Measurements from ENCODE around the gene SH3BGR.
"Not testable (repeated sequence)": the region's sequence is repeated elsewhere in the genome, so short reads cannot be mapped to it uniquely, and the experiment has no call there.

SH3BGR gene

DNA sequence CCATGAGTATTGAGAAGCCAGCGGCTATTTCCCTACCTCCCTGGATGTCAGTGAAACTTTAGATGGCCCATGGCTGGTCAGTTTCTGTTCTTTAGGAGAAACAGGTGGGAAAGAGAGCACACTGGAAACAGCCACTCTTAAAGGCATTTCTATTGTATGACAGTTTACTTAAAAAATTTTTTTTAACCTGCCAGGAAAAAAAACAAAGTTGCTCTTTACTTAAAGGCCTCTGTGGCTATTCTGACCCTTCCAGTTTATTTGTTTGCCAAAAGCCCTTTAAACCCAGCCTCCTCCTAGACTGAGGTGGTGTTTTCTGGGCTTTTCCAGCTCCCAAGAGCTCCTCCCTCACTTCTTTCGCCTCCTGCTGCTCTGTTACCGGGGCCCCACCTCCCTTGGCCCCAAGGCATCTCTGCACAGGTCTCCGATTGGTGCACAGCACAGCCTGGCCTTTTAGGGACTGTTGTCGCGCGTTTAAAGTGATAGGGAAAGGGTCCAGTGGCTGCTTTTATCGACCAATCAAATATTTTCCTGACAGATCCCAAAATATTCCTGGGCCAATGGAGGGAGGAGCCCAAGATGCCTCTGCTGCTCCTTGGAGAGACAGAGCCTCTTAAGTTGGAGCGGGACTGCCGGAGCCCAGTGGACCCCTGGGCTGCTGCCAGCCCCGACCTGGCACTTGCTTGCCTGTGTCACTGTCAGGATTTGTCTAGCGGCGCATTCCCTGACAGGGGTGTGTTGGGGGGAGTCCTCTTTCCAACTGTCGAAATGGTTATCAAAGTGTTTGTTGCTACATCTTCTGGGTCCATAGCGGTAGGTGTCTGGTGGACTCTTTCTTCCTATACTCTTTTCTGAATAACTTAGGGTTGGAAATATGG, at the start of gene SH3BGR:
SH3BGR (plus strand) TSS at position 639 of the 875 bp plus-strand sequence; CDS start at position 766, 127 bp downstream.
- in situ Hi-C loops (cut with MboI; ENCODE audit: low sequenced_read_pairs): no loop called here

- in situ Hi-C loops (cut with MboI; ENCODE audit: low sequenced_read_pairs): no loop called here
Observed at GRCh38 chr21:39406065-39406464, 45.7 kb upstream of the SH3BGR start.

GRCh38 chr21:39419204-39419603, 32.6 kb upstream of the SH3BGR start:
- in situ Hi-C loops (cut with MboI; ENCODE audit: low sequenced_read_pairs): not testable (repeated sequence)

- in situ Hi-C loops (cut with MboI; ENCODE audit: low sequenced_read_pairs): no loop called here
Observed at GRCh38 chr21:39422527-39423241, 29.1 kb upstream of the SH3BGR start.

- in situ Hi-C loops (cut with MboI; ENCODE audit: low sequenced_read_pairs): no loop called here
Observed at GRCh38 chr21:39429445-39429844, 22.3 kb upstream of the SH3BGR start.

DNA sequence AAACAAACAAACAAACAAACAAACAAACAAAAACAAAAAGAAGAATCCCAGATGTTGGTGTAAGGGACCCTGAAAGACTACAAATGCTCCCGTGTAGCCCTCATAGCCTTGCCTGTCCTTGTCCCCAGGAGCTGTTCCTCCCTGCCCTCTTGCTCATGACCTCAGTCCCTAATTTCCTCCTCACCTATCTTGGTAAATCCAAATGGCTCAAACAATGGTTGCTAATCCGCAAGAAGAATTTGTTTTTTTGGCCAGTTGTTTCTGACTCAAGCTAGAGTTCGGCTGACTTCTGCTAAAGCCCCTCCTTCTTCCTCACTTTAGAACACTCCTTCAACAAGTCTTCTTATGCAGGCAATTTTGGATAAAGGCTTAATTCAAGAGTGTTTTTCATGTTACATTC, 21.8 kb upstream of the SH3BGR start:
- in situ Hi-C loops (cut with MboI; ENCODE audit: low sequenced_read_pairs): no loop called here

GRCh38 chr21:39430457-39430856, 21.3 kb upstream of the SH3BGR start:
- in situ Hi-C loops (cut with MboI; ENCODE audit: low sequenced_read_pairs): no loop called here

DNA sequence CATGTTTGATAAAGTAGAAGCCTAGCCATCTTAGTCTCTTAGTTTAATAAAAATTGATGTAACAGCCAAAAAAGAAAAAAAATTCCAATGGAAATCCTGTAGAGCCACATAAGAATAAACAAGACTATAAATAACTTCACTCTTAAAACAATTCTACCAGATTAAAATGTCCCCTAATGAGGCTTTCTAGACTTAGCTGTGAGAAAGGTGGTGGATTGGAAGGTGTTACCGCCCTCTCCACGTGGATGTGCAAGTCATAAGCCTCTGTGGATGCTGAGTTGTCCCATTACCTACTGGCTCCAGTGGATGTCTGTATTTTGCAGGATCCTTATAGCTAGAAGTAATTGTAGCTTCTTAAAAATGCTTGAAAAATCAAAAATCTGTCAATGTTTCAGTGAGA, 20.8 kb upstream of the SH3BGR start:
- in situ Hi-C loops (cut with MboI; ENCODE audit: low sequenced_read_pairs): no loop called here

- in situ Hi-C loops (cut with MboI; ENCODE audit: low sequenced_read_pairs): no loop called here
Observed at GRCh38 chr21:39434950-39435349, 16.8 kb upstream of the SH3BGR start.

DNA sequence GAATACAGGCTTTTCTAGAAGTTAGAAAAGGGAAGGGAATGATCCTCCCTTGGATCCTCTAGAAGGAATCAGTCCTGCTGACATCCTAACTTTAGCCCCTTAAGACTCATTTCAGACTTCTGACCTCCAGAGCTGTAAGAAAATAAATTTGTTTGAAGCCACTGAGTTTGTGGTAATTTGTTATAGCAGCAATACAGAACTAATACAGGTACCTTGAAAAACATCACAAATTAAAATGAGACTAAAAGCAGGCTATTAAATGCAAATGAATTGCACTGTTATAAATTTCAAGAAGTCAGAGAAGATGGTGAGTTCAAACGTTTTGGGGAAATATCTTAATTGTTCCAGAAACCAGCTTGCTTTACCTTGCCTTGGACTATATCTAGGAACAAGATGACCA, 12.5 kb upstream of the SH3BGR start:
- in situ Hi-C loops (cut with MboI; ENCODE audit: low sequenced_read_pairs): no loop called here

DNA sequence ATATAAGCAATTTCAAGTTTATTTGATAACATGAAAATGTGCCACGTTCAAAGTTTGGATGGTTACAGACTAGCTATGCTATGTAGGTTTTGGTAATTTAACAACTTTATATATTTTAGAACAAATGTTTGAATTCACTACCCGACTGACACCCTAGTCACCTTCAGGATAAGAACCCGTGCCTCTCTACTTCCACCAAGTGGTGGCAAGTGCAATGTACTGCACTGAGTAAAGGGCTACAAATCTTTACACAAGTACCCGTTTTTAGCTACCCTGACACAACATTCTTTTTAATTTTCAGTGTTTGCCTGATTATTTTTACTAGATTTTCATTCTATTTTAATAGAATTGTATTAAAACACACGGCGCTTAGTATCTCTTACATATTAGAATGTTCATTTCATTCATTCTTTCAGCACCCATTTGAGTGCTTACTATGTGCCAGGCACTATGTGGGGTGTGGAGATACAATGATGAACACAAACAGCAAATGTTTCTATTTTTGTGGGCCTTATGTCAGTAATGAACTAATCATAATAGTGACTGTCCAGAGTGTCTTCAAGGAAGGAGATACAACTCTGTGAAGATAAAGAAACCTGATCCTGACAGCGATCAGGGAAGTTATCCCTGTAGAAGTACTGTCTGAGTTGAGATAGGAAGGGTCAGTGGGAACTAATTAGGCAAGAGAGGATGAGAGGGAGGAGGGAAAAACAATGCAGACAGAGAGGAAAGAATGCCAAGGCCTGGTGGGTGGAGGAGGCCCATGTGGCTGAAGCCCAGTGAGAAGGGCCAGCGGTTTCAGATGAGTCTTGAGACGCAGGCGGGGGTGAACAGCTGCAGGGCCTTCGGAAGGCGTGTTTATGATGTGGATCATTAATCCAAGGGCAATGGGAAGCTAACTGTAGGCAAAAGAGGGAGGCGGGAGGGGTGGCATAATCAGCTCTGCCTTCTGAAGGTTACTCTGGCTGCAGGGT, 10.0 kb upstream of the SH3BGR start:
- in situ Hi-C loops (cut with MboI; ENCODE audit: low sequenced_read_pairs): no loop called here

DNA sequence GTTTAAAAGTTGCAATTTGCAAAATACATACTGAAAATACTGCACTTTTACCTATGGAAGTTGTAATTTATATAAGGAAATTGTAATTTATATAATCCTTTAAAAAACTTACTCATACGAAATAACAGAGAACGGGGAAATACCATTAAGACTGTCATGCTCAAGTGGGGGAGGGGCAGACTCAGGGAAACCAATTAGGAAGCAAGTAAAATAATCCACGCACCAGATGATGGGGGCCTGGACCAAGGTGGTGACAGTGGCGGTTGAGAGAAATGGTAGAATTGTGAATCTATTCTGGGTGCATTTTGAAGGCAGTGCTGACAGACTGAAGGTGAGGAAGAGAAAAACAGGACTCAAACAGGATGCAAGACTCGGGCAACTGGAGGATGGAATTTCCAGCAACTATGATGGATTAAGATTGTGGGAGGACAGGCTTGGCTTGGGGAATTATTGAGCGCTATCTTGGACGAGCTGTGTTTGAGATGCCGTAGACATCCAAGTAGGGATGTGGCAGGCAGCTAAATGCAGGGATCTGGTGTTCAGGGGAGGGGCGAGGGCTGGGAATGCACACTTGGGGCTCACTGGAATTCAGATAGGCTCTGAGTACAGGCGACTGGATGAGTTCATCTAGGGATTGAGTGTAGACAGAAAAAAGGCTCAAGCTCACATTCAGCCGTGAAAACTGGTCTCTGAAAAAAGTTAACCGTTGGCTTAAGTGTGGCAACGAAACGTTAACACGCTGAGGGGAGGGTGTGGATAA, 7.2 kb upstream of the SH3BGR start:
- in situ Hi-C loops (cut with MboI; ENCODE audit: low sequenced_read_pairs): no loop called here

DNA sequence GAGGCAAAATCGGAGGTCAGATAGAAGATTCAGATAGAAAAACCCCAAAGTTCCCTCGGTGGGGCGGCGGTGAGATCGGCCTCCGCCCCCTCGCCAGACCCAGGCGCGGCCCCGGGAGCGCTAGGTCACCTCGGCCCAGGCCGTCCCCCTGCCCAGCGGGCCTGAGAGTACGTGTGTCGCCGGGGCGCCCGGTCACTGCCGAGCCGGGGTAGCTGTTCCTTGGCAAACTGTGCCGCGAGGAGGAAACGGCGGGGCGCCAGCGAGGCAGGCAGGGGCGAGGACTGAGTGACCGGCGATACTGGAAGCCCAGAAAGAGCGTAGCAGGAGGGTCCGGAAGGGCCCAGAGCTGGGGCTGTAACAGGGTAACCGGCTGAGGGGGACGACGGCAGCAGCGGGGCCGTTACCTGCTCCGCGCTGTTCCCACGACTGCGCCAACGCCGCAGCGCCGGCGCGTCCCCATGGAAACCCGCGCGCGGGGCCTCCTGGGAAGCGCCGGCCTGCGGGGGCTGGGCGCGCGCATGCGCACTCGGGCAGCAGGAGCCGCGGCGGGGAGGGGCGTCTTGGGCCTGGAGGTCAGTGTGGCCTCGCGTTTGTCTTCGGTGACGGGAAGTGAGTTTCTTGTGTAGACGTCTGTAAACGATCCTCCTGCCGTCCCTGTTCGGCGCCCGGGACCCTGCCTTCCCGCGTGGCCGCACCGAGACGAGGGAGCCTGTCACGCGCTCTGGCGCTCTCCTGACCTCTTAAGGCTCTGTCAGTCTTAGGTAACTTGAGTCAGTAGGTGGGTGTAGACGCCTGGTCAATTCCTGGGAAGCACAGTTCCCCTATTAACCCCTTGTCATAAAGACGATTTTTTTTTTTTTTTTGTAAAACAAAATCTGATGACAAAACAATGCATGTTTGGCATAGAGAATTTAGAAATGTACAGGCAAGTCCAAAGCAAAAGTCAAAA, 6.2 kb upstream of the SH3BGR start, which contains the start of gene LCA5L:
LCA5L (minus strand) TSS at position 458 of the 949 bp plus-strand sequence. CDS start 17,285 bp downstream, outside the sequence.
- in situ Hi-C loops (cut with MboI; ENCODE audit: low sequenced_read_pairs): no loop called here

- in situ Hi-C loops (cut with MboI; ENCODE audit: low sequenced_read_pairs): no loop called here
Observed at GRCh38 chr21:39447264-39447663, 4.5 kb upstream of the SH3BGR start.

GRCh38 chr21:39452207-39452969, 618 bp downstream of the SH3BGR start:
- in situ Hi-C loops (cut with MboI; ENCODE audit: low sequenced_read_pairs): no loop called here

- in situ Hi-C loops (cut with MboI; ENCODE audit: low sequenced_read_pairs): no loop called here
Observed at GRCh38 chr21:39452970-39453342, 1.2 kb downstream of the SH3BGR start.

GRCh38 chr21:39453571-39454179, 1.9 kb downstream of the SH3BGR start:
- in situ Hi-C loops (cut with MboI; ENCODE audit: low sequenced_read_pairs): no loop called here

Data from HL-60/S4 (cell line).